GM11168 (cell line): Measurements from ENCODE around the gene ABLIM1.

ENCODE experiments used
- in situ Hi-C: fragments of 300-500 bp; cut with MboI; formaldehyde crosslinking; loops from one replicate; pipeline ENCODE4 v1.12.0; 2022; ENCODE audit warnings: low sequenced_read_pairs; ENCODE audit not compliant: unreplicated experiment

The ABLIM1 gene

DNA sequence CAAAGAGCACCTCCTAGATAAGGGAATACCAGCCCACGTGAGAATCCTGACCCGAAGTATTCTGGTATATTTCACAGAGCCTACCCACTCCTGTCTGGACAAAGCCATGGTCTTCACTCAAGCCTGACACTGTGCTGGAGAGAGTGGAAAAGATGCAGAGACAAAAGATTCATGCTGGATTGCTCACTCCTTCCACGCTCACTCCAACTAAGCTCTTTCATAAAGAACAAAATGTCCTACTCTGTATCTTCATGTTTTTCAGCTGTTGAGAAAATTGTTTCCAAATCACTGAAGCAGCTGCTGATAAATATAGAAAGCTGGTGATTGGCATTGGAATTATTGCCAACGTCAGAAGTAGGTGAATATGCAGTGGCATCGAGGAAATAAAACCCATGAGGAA is 106.0 kb downstream of the ABLIM1 start:
- in situ Hi-C loops, result loop anchor here (25.0 kb wide), 1 partner anchor 235 kb away; no protein-coding TSS in a partner anchor

DNA sequence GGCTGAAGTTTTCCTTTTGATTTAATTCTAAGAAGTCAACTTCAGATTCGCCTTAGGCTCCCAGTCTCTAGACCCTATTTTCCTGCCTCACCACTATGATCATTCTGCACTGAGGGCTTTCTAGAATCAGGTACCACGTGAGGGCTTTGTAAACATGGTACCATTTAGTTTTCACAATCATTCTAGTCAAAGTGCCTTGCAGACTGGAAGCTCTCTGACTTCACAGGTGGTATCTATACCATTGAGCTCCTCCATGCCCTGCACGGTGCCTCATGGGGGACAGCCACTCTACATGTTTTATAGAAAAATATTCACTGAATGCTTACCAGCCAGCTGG is 106.5 kb downstream of the ABLIM1 start:
- in situ Hi-C loops, result loop anchor here (25.0 kb wide), 1 partner anchor 236 kb away; no protein-coding TSS in a partner anchor

DNA sequence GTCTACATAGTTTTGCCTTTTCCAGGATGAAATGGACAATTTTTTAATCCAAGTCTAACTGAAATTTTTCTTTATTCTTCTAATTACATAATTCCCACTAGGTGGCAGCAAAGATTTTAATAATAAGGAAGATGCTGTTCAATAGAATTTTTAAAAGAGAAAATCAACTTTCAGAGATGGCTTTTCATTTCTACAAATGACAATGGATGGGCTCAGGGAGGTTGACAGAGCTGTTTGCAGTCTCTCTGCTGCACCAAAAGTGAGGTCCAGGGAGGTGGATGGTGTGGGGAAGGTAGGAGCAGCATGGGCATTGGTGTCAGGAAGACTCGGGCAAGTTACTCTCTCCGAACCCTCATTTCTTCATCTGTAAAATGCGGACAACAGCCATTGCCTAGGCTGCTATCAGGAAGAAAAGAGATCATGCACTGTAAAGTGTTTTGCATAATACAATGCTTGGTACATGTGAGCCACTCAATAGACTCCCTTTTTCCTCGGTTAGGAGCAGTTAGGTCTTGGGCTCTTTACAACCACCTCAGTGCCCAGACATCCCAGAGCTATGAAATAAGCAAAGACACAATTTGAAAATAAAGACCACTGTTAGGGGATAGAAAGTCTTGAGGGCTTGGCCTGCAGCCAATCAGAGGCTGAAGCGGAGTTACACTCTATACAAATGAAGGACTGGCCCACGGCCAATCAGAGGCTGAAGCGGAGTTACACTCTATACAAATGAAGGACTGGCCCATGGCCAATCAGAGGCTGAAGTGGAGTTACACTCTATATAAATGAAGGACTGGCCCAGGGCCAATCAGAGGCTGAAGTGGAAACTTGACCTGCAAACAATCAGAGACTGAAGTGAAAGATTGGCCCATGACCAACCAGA is 107.1 kb downstream of the ABLIM1 start:
- in situ Hi-C loops, result loop anchor here (25.0 kb wide), 1 partner anchor 236 kb away; no protein-coding TSS in a partner anchor

DNA sequence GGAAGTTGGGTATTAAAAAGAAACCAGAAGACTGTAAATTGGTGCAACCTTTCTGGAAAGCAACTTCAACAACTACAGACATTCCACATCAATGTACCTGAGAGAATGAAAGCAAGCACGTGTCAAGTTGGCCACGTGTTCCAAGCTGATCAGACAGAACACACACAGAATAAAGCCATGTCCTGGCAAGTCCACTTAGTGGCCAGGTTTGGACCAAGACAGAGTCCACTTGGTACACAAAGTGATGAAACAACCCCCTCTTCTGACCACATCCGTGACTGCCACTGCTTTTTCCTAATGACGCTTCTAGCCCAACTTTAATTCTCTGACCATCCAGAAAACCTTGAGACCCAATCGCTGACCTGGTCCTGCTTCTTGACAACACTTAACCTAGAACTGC is 109.4 kb downstream of the ABLIM1 start:
- in situ Hi-C loops, result no loop called here

DNA sequence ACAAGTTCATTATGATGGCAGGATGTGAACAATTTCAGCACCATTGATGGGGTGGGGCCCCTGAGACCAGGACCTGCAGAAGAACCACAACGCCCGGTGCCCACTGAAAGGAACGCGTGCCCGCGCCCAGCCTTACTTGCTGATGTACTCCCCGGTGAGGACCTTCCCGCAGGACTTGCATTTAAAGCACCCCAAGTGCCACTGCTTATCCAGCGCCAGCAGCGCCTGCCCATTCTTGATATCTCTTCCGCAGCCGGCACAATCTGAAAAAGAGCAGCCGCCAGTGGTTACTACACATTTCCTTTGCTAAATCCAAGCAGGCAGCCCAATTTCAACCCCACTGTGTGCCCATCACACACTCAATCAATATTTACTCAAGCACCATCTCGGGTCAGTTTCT is 110.6 kb downstream of the ABLIM1 start:
- in situ Hi-C loops, result no loop called here

DNA sequence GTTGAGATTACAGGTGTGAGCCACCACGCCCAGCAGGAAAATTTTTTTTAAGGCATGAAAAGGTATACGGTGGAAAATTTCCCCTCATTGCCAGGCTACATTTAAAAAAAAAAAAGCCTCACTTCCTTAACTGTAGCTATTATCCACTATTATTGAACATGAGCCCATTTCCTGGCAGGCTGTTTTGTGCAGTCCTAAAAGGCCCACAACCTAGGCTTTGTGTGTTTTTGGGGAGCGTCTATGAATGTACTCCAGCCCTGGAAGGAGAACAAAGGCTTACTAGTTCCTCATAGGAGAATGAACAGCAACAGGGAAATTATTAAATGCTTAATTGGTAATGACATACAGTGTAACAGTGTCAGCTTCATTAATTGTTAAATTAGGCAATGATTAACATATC is 111.0 kb downstream of the ABLIM1 start:
- in situ Hi-C loops, result no loop called here

DNA sequence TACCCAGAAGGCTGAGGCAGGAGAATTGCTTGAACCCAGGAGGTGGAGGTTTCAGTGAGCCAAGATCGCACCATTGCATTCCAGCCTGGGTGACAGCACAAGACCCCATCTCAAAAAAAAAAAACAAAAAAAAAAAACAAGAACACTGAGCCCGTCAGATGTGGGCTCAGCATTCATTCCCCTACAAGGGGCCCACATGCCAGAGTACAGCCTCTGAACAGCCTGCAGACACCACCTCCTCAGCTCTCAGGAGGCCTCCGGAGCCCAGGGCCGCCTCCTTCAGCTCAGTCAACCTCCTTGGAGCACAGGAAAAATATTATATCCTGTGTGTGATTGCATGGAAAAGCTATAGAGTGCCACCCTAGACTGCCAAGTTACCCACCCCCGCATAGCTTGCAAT is 112.3 kb downstream of the ABLIM1 start:
- in situ Hi-C loops, result no loop called here

DNA sequence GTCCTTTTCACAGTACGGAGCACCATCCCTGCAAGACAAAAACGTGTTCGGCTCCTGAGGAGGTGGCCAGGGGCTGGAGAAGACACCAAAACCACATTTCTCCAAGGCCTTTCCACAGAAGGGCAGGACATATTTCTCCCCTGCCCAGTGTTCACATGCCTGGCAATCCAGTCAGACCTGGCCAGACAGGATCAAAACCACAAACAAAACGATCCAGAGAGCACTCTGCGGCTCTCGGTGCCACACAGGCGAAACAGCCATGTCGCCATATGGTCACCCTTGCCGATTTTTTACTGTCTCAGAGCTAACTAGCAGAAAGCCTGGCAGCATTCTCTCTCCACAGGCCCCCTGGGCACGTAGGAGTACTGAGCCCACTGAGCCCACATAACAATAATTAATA is 113.0 kb downstream of the ABLIM1 start:
- in situ Hi-C loops, result no loop called here

DNA sequence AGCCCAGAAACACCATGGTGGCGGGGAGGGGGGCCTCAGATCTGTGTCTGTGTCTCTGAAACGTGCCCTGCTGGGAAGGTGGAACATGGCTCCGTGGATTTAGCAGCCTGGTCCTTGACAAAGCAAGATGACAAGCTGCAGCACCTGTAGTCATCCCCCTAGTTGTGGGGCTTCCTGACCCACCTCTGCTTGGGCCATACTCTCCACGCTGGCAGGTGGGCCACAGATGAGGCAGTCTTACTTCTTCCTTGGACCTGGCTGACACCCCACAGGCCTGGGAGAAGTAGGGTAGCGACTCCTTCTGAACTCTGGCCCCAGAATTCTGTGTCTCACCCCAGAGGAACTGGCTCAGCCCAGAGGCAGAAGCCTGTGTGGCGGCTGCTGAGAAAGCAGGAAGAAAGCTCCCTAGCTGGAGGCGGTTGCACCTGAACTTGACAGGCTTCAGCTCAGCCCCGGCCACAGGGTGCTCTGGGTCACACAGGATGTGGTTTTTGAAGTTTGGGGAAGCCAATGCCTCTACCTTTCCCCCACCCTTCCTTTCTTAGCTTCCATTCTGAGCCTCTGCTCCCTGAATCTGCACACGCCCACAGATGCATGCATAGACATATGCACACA is 113.9 kb downstream of the ABLIM1 start:
- in situ Hi-C loops, result no loop called here

DNA sequence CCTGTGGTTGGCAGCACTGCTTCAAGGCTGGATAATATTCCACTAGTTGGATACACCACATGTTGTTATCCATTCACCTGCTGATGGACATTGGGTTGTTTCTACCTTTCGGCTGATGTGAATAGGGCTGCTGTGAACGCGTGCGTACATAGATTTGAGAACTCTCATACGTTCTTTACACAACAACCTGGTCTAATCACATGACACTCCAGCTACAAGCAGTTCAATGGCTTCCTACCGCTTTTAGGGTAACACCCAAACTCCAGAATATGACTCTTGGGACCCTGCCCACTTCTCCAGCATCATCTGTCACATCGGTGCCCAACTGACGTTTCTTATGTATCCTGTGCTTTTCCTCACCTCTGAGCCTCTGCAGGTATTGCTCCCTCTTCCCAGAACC is 114.6 kb downstream of the ABLIM1 start:
- in situ Hi-C loops, result no loop called here

DNA sequence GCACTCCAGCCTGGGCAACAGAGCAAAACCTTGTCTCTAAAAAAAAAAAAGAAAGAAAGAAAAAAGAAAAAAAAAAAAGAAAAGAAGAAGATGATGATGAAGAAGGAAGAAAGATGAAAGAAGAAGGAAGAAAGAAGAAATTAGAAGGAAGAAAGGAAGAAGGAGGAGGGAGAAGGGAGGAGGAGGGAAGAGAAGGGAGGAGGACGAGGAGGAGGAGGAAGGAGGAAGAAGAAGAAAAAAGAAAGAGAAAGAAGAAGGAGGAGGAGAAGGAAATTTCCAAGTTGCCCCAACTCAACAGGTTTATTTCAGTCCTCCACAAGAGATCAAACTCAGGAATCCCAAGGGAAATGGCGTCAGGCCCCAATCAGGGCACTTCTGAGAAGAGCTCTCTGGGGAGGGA is 115.7 kb downstream of the ABLIM1 start:
- in situ Hi-C loops, result no loop called here

DNA sequence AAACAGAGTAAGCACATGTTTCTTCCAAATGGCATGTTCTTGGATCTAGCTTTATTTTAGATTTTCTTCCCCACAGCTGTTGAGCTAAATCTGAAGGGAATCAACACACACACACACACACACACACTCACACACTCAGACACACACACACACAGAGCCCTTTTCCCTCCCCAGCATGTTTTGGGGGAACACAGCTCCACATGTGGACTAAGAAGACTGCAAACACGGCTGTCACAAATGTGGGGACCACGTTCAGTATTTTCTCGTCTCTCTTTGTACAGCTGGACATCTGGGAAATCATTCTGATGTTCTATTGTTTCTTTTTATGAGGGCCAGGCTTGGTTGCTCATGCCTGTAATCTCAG is 116.3 kb downstream of the ABLIM1 start:
- in situ Hi-C loops, result no loop called here

DNA sequence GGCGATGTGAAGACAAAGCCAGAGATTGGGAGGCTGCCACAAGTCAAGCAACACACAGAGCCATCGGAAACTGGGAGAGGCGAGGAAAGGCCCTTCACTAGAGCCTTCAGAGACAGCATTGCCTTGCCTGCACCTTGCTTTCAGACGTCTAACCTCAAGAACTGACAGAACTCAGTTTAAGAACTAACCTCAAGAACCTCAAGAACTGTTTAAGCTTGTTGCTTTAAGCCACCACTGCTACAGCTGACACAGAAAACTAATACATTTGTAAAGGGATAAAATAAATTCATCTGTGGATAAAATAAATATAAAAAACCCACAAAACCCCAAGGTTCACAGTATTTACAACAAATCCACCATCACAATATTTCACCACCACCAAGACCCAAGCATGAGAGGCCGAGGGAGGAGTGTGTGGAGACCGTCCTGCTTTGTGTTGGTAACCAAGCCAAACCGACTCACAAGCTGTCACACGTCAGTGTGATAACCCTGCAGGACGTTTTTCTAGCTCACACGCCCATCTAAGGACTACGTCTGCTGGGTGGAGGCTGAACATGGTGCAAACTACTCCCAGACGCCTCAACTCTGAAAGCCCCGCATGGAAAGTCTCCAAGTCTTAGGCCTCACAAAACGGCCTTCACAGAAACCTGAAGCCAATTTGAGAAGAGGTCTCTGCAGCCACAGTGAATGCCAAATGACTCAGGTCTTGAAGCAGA is 116.8 kb downstream of the ABLIM1 start:
- in situ Hi-C loops, result no loop called here

DNA sequence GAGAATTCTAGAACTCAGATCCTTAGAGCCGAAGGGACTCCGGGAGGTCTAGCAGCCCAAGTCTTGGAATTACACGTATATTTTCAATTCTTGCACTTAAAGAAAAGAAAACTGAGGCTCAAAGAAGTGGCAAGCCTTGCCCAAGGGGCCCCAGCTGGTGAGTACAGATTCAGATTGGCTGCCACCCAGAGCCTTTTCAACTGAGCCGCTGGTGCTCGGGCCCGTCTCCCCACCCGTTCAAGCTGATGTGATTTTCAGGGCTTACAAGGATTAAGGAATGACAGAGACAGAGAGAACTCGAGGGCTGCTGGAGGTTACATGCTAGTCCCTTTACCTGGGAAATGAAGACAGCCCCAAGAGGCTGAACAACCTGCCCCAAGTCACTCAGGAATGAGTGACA is 117.8 kb downstream of the ABLIM1 start:
- in situ Hi-C loops, result no loop called here

DNA sequence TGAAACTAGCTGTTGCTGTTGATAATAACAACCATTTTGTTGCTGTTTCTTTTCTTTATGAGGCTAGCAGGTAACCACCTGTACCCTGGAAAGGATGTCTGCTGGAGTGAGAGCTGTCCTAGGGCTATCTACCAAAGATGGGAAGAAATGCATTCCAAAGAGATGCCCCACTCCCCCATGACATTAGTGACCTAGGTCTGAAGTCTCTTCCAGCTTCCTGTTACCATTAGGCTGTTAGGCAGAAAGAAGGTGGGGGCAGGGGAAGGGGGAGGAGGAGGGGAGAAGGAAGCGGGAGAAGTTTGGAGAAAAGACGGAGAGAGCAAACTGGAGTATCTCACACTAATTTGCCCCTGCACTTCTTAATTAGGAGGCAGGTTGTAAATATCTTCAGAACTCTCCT is 118.5 kb downstream of the ABLIM1 start:
- in situ Hi-C loops, result no loop called here

DNA sequence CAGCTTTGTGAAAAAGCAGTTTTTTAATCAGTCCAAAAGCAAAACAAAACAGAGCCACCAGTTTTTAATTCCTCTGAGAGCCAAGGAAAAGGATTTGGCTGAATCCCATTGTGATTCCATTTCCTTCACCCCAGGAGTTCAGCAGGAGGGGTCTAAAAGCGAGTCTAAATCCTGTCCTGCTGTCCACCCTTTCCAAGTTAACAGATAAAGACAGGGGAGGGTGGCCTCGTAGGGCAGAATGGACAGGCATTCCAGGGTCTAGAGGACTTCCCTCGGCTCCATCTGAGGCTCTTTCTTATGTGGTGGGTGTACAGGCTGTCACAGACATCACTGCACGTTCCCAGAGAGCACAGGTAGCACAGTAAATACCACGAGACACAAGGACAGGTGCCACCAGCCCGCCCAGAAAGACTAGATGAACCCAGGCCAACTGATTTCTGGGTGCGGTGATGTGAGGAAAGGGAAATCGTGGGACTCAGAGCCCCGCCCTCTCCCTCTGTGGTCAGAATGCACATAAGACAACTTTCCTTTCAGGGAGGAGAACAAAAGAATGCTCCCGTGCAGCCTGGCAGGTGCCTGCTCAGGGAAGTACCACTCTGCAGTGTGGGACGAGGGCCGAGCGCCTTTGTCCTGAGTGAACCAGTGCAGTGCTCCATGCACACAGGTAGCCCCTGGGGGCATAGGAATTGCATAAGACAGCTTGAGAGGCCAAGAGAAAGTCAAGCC is 119.7 kb downstream of the ABLIM1 start:
- in situ Hi-C loops, result no loop called here

DNA sequence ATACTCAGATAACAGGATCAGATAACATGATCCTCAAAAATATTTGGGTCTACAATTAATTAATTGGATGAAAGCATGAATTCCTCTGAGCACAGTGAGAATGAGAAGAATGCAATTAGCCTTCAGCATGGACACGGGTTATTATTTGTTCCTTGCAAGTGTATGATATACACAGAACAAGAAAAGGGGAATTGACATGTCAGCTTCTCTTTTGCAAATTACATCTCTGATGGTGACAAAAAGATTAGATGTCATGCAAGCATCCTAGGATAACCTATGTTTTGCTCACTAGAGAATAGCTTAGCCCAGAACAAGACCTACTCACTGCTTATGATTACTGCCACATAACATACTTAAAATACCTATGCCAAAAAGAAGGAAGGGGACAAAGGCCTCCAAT is 120.3 kb downstream of the ABLIM1 start:
- in situ Hi-C loops, result no loop called here

DNA sequence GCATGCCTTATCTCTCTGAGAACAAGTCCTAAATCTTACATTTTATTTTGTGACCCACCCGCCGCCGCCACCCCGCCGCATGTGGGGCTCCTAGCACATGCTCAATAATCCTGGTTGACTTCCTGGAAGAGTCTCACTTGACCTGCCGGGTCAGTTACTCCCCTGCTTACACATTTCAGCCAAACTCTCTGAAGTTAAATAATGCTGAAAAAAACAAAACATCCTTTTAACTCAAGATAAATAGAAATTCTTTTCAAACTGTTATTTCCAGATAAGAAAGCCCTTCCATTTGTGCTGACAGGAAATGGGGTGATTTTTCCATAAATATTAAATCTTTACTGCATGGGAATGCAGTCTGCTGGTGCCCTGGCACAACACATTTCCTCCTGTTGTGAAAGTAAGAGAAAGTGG is 123.5 kb downstream of the ABLIM1 start:
- in situ Hi-C loops, result no loop called here

DNA sequence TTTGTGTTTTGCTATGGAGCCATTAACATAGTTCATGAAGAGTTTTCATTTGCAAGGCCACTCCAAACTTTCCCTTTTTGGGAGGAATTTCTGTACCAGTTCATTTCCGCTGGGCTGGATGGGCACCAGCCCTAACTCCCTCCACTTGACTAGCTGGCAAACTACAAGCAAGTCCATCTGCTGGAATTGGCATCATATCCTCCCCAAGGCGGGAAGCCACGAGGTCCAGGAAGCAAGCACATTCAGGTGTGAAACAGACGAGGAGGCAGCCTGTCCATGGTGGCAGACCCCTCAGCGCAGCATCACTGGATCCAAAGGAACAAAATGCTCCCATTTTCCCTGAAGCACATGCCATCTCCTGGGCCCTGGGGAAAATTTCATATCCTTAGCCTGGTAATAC is 125.8 kb downstream of the ABLIM1 start:
- in situ Hi-C loops, result no loop called here

DNA sequence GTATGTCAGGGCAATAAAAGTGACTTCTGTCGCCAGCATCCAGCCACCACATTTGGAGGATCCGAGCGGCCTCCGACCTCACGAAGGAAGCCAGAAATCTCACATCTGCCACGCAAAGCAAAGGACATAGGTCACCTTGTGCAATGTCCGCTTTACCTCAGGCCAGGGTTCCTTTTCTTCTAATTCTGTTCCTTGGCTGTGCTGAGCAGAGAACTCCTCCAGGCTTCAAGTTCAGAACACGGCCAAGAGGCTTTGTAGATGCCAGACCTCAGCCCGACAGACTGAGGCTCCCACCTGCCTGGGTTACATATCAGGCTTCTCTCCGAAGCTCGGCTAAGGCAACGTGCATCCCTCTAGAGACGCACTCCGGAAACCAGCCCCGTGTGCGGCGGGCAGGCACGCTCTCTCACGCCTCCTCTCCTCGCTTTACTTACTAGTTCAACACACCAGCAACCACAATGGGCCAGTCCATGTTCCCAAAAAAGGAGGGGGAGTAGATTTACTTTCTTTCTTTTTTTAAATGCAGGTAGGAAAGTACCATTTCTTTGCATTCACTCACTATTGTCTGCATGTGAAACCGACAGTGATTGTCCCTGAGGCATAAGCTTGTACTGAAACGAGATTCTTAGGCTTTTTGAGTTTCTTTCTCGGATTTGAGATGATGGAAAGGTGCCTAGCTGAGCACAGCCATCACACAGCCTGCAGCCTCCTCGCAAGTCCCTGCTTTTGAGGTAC is 131.4 kb downstream of the ABLIM1 start:
- in situ Hi-C loops, result no loop called here
